GM19193 (cell line): ENCODE data around the gene KRT39.

Experiments used
- POLR2A ChIP-seq: IDR thresholded peaks from 4 replicates; pipeline ENCODE4 v1.6.1; 2011; ENCODE audit not compliant: insufficient read depth, insufficient read length; ENCODE audit errors: extremely low read depth

Gene KRT39

DNA sequence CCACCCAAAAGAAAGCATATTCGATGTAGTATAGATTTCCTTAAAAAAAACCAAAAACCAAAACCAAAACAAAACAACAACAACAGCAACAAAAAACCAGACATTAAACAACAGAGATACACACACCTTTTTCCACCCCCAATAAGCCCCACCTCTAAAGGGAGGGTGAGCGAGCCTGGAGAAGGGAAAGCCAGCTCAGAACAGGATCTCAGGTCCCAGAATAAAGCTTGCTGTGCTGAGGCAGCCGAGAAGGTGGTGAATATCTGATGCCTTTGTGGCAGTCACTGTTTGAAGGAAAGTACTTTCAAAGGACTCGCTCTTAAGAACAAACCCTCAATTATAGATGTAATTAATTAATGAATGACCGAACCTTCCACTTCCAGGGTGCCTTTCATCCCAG lies 29.8 kb downstream of the KRT39 start:
- TF ChIP-seq POLR2A, result no peak

DNA sequence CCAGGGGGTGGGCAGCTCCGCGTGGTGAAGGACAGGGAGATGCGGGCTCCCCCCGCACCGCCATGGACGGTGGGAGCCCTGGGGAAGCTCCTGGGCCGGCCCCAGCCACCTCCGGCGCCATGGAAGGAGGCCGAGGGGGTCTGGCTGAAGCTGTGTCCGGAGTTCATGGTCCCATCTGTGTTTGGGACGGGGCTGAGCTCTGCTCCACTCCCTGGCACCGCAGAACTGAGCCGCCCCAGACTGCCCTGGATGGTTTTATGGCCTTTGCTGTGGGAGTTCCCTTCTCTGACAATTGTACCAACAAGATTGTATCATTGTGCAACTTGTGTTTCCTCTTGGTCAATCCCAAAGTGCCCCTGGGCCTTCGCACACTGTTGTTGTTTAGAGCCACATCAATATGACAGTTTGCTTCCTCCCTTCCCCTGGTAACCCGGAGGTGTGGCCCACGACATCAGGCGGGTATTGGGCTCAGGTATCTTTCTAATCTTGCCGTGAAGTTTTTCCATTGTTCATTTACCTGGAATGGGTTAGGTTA lies 30.2 kb downstream of the KRT39 start:
- TF ChIP-seq POLR2A, result no peak

DNA sequence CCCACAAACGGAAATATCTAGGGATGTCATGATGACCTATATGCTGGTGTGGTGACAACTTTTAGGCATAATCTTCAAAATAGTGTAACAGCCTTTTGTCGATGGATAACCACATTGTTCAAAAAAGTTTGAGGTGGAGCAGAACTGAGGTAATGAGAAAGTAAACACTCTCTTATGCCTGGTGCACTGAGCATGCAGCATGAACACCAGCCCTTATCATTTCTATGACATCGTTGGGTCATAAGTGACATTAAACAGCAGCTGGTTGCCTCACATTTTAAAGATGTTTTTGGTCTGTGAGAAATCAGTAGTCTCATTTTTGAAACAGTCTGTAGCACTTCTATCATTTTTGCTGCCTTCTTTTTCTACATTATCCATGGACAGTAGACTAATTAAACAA lies 31.1 kb downstream of the KRT39 start:
- TF ChIP-seq POLR2A, result no peak

DNA sequence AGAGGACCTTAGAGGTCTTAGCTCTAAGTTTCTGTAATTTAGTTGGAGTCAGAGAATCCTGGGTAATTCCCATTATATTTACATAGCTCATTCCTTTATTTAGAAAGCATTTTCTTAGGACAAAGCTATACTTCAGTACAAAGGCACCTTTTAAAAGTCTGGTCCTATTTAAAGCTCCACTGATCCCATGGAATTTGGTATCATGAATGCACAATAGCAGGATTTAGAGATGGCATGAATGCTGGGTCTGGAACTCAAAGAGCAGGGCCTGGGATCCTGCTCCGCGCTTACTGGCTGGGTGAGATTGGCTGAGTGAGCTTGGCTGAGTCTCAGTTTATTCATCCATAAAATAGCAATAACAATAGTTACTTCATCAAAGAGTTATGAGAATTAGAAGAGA lies 34.1 kb downstream of the KRT39 start:
- no peak for TF ChIP-seq POLR2A

DNA sequence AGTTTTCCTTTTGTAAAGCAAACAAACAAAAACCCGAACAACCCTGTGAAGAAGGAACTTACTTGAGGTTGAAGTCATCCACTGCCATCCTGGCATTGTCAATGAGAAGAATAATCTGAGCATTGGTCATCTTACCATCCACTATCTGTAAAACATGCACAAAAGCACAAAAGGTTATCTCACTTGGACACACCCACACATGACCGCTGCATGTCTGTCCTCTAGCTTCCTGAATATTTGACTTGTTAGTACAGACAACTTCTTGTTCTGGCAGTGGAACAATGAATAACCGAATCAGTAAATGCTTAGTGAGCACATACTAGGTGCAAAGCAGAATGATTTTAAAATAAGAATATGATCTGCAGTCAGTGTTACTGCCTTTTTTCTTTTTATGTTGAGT lies 35.4 kb downstream of the KRT39 start:
- TF ChIP-seq POLR2A, result no peak

DNA sequence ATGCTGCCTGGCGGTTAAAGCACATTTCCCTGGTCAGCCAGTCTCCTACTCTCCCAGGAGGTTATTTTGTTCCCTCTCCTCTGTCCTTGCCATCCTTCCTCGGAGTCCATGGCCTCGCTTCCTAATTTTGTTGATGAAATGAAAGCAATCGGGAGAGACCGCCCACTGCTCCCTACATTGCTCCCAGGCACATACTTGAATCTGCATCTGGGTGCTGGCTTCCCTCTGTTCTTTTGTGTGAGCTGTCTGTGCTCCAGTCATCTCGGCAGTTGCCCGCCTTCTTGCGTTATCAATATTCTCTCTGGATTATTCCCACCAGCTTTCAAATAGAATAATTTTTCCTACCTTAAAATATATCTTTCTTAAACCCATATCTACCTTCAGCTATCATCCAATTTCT lies 40.4 kb downstream of the KRT39 start:
- no peak for TF ChIP-seq POLR2A

DNA sequence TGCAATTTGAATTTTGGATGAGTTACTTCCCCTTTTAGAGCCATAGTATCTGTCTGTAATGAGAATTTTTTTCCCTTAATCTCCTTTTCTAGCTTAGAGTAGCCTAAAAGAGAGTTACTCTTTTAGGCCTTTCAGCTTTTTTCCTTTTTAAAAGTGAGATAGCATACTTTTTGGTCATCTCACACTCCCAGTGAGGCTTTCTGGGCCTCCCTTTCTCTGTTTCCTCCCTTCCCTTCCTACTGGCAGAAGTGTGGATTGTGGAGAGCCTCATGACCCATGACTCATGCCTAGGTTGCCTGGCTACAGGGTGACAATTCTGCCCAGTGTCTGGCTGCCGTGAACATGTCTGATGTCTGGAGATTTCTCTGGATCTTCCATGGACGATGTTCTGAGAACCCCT lies 44.5 kb downstream of the KRT39 start:
- no peak for TF ChIP-seq POLR2A

DNA sequence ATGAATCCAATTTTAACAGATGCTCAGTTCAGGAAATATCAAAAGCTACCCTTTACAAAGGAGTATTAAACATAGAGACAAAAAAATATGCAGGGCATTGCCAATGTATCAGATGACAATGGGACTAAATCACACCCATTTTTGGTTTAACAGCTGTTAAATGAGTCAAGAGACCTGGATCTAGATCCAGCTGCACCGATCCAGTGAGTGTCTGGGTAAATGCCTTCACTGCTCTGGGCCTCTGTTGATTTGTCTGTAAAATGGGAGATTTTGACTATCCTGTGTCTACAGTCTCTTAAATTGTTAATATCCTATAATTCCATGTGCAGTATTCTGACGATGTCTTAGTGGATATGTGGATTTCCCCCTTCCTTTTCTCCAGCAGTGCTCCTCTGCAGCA lies 45.7 kb downstream of the KRT39 start:
- TF ChIP-seq POLR2A, result no peak

DNA sequence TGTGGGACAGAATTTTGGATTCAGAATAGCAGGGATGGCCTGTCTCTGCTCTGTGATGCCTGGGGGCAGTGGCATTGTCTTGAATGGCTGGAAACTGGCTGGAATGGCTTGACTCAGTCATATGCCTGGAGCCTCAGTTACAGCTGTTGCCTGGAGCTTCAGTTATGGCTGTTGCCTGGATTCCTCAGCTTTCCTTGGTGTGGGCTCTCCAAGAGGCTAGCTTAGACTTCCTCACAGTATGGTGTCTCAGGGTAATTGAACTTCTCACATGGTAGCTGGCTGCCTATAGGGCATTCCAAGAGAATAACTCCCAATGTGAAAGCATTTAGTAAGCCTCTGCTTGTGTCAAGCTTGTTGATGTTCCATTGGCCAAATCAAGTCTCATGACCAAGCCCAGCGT lies 50.4 kb downstream of the KRT39 start:
- TF ChIP-seq POLR2A, result no peak

DNA sequence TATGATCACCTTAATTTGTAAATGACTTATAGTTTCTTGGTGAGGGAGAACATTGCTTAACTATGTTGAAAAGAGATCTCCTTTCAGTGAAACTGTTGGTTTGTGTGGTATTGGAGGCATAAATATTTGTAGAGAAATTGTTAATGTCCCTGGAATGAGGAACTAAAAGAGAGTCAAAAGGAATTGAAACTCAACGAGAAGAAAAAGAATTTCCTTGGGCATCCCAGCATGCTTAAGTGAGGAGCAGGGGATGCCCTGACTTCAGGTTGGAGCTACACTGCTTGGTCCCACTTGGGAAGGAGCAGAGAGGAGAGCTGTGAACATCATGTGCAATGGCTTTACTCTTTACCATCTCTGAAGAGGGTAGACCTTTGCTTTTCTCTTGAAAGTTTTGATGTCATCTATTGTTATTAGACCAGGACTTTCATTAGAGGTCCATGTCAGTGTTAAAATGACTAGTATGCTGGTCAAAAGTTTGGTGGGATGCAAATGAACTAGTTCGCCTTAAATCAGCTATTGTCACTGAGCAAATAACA lies 51.0 kb downstream of the KRT39 start:
- TF ChIP-seq POLR2A, result no peak

DNA sequence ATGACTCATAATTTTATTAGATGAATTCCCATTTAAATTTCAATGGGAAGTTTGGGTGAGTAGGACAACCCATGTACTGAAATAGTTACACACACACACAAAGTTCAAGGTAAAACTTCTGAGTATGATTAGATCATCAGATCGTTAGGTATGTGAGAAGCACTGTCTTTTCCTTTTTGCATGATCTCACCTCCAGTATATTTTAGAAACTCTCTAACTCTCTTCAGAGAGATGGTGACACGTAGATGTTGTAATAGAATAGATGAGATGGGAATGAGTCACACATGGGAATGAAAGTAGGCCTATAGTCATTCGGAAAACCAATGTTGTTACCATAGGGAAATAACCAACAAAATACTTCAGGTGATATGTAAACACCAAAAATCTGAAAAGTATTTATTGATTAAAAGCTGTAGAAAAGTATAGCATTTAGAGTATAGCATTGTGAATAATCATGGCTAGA lies 51.5 kb downstream of the KRT39 start:
- no peak for TF ChIP-seq POLR2A

DNA sequence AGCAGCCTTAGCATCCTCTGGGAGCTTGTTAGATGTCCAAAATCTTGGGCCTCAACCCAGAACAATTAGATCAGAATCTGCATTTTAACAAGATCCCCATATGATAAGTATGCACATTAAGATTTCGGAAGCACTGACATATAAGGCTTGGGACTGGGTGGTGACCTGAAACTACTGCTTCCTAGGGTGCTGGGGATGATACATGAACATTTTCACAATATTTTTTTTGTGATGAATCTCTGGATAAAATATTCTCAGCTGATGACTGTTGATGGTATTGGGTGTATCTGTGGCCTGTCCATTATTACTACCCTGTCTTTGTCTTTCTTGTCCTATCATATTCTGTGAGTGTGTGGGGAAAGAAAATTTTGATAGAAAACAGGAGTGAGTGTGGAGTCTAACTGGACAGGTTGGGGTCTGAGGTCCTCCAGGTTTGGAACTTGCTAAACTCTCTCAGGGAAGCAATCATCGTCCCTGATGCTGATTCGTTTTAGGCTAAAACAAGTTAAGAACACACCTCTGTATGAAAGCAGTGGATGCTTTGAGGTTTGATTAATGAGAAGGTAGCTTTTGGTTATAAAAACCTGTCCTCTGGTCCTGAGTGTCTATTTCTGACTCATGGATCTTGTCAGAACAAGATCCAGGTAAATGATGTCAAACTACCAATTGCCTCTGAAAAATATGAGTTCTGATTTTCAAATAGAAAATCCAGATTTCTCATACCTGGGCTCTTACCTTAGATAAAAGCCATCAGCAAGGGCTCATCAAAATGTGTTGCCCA lies 52.5 kb downstream of the KRT39 start:
- no peak for TF ChIP-seq POLR2A

DNA sequence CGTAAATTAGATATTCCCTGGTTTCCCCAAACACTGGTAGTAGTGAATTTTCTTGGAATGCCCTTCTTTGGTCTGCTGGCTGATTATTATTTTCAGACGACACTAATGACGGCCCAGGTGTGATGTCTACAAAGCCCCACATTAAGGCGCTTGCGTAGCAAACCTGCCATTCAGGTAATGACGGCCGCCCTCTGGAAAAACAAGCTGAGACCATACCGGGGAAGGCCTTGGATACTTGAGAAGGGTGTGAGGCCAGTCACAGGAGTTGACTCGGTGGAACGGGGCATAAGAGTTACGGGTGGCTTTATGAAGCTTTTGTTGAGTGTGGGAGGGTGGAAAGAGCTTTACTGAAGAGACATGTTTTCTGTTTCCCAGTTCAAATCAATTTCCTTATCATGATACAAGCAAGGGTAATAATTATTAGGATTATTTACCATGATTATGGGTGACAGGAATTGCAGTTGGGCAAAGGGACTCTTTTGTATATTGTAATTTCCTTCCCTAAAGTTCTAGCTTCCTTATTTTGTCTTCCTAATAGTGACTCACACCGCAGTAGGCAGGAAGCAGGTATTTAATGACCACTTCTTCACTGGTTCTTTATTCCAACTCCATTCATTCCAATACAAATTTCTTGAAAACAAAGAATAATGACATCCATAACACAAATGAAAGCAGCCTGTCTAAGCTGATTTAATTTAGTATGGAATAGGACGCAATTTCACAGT lies 54.1 kb downstream of the KRT39 start:
- TF ChIP-seq POLR2A, result no peak

DNA sequence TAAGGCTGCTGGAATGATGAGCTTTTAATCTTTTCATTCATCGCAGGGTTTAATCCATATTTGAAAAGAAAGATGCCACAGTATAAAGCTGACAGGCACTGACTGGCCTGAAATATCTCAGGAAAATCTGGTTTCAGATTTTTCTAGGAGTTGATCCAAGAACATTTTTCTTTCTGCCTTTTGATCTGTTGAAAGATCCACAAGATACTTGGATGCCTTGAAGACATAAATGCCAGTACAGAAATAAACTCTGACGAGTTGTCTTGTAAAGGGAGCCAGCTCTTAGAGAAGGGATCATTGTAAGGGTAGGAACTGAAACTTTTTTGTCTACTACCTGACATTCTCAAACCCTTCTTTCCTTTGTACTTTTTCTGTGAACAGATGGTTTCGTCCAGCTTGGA lies 56.3 kb downstream of the KRT39 start:
- no peak for TF ChIP-seq POLR2A

DNA sequence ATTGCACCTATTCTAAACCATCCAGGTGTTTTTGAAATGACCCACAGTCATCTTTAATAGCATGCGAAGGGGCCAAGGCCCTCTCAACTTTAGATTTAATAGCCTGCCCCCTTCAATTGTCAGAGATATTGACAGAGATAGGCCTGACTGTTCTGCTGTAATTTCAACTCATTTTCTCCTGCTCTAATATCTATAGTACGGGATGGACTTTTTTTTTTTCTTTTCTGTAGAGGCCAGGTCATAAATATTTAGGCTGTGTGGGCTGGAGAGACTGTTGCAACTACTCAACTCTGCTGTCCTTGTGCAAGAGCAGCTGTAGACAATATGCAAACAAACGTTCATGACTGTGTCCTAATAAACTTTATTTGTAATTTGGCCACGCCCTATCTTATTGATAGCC lies 57.0 kb downstream of the KRT39 start:
- no peak for TF ChIP-seq POLR2A

DNA sequence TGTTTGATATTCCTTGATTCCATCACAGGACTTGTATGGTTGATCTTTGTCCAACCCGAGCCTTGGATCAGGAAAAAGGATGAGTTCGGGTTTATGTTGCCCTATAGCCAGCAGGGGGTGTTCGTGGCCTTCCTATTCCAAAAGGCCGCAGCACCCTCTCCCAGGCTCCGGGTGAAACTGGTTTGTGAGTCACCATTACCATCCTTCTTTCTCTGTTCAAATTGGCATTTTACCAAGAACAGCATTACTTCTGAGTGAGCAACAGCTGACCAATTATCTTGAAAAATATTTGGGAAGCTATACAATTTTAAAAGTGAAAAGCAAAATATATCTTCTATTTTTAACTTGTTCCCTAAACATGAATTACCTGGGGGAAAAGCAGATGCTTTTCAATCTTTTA lies 57.4 kb downstream of the KRT39 start:
- TF ChIP-seq POLR2A, result no peak
